Upper lobe of right lung (tissue), 1 donor: ENCODE measurements around the gene ESF1. TPM values are rescaled to one million over a fixed set of nuclear protein-coding genes. Genes with fewer than 3 reads are reported as not detected.
A peak's percentile ranks its signal among the peaks of the same experiment; 100 is the strongest.

Experiments used
- ATAC-seq: fragments of 200-7000 bp; cut with Tn5 transposase; one replicate; pipeline ENCODE4 v1.9.1; 2020; ENCODE audit warnings: mild to moderate bottlenecking, moderate library complexity
- DNase-seq: peaks from one replicate; pipeline ENCODE4 v3.0.0-alpha.2; 2020
- H3K27ac ChIP-seq: fragments of 200-600 bp; one replicate; pipeline ENCODE4 v1.8.0; 2022
- H3K27me3 ChIP-seq: fragments of 200-600 bp; one replicate; pipeline ENCODE4 v1.8.0; 2022; ENCODE audit warnings: mild to moderate bottlenecking
- H3K36me3 ChIP-seq: fragments of 200-600 bp; one replicate; pipeline ENCODE4 v1.8.0; 2022
- H3K4me1 ChIP-seq: fragments of 200-600 bp; one replicate; pipeline ENCODE4 v1.8.0; 2022
- H3K4me3 ChIP-seq: fragments of 200-600 bp; one replicate; pipeline ENCODE4 v1.8.0; 2022; ENCODE audit warnings: mild to moderate bottlenecking
- H3K9me3 ChIP-seq: fragments of 200-600 bp; one replicate; pipeline ENCODE4 v1.8.0; 2022
- CTCF ChIP-seq: fragments of 200-600 bp; IDR thresholded peaks from one replicate; pipeline ENCODE4 v1.8.0; 2022; ENCODE audit warnings: antibody characterized with exemption
- intact Hi-C: fragments of 100-400 bp; cut with DNase I; formaldehyde crosslinking; loops from one replicate; pipeline ENCODE4 v1.11.0; 2022
- total RNA-seq: library from RNA; stranded (reverse); fragmentation: NEBNext Ultra II Directional; extraction: Animal tissue kit (Norgen Biotek cat#: 25700); gene quantifications from one replicate; pipeline ENCODE4 v1.2.1, GENCODE V29; 2021
- donor health status: DM: no; HTN: yes; CAD: no; lungs with severe emphysema.

Gene ESF1
- total RNA-seq, 1 donor from 2014 or later: 15.1 TPM

- intact Hi-C loops: loop anchor here (10.0 kb wide), 1 partner anchor 233 kb away; no protein-coding TSS in a partner anchor
- no peaks in the 10 kb centered on the region for H3K9me3 ChIP-seq
- peak overlapping the region; percentile 42 for H3K27ac ChIP-seq
- DNase-seq (no peak), ATAC-seq (peak; percentile 82)
- peaks cover 22% of the 10 kb centered on the region for H3K36me3 ChIP-seq
- TF ChIP-seq CTCF: no peak
- peaks cover 3% of the 10 kb centered on the region for H3K4me1 ChIP-seq
- H3K27me3 ChIP-seq: no peaks in the 10 kb centered on the region
- H3K4me3 ChIP-seq: no peak overlapping the region
Measured at GRCh38 chr20:13821876-13822275, 37.2 kb upstream of the ESF1 start.

- H3K9me3 ChIP-seq: no peaks in the 10 kb centered on the region
- peaks cover 34% of the 10 kb centered on the region for H3K36me3 ChIP-seq
- H3K27ac ChIP-seq: no peak overlapping the region
- peak; percentile 79 for ATAC-seq
- no peaks in the 10 kb centered on the region for H3K27me3 ChIP-seq
- peaks cover 3% of the 10 kb centered on the region for H3K4me1 ChIP-seq
- peak; percentile 64 for TF ChIP-seq CTCF
- no peak overlapping the region for H3K4me3 ChIP-seq
- DNase-seq: no peak
- intact Hi-C loops: loop anchor here (10.0 kb wide), 1 partner anchor 235 kb away; no protein-coding TSS in a partner anchor
Measured at GRCh38 chr20:13819885-13820645, 35.3 kb upstream of the ESF1 start.

- ATAC-seq (no peak), DNase-seq (no peak)
- Histone ChIP-seq H3K27me3 (no peaks in the 10 kb centered on the region), H3K4me3 (no peak overlapping the region), H3K4me1 (peaks cover 3% of the 10 kb centered on the region), H3K9me3 (no peaks in the 10 kb centered on the region), H3K36me3 (peaks cover 59% of the 10 kb centered on the region), H3K27ac (no peak overlapping the region)
- TF ChIP-seq CTCF: no peak
- intact Hi-C loops: no loop called here
Measured at GRCh38 chr20:13817342-13817741, 32.6 kb upstream of the ESF1 start.

GRCh38 chr20:13816757-13817156, 32.0 kb upstream of the ESF1 start:
- no peak for TF ChIP-seq CTCF
- H3K9me3 ChIP-seq: no peaks in the 10 kb centered on the region
- no peak overlapping the region for H3K27ac ChIP-seq
- no peaks in the 10 kb centered on the region for H3K27me3 ChIP-seq
- intact Hi-C loops: no loop called here
- peaks cover 65% of the 10 kb centered on the region for H3K36me3 ChIP-seq
- no peak for ATAC-seq
- H3K4me3 ChIP-seq: no peak overlapping the region
- DNase-seq: no peak
- H3K4me1 ChIP-seq: no peaks in the 10 kb centered on the region

- no peak for DNase-seq
- Histone ChIP-seq H3K4me1 (no peaks in the 10 kb centered on the region), H3K4me3 (no peak overlapping the region), H3K27me3 (no peaks in the 10 kb centered on the region), H3K27ac (no peak overlapping the region), H3K9me3 (no peaks in the 10 kb centered on the region), H3K36me3 (peaks cover 86% of the 10 kb centered on the region)
- no peak for ATAC-seq
- no peak for TF ChIP-seq CTCF
- intact Hi-C loops: no loop called here
Measured at GRCh38 chr20:13814672-13815071, 30.0 kb upstream of the ESF1 start.
